GM12891 (cell line): ENCODE results near the gene CHAC1.

Experiments
- DNase-seq: peaks from one replicate; pipeline ENCODE4 v3.0.0; 2011; ENCODE audit warnings: low spot score; ENCODE audit not compliant: insufficient read length
- FAIRE-seq: peaks from 2 replicates; lab custom pipeline; 2011; peaks lifted over from hg19 to GRCh38; lab: Jason Lieb, UNC
- PAX5 ChIP-seq: IDR thresholded peaks from 2 replicates; pipeline ENCODE4 v1.6.1; 2011; ENCODE audit warnings: low read length, moderate library complexity, mild to moderate bottlenecking; ENCODE audit not compliant: insufficient read depth, severe bottlenecking
- POLR2A ChIP-seq: IDR thresholded peaks from 2 replicates; pipeline ENCODE4 v1.6.1; 2011; ENCODE audit warnings: low read depth, low read length, control low read depth
- POLR2AphosphoS5 ChIP-seq: IDR thresholded peaks from 2 replicates; pipeline ENCODE4 v1.6.1; 2011; ENCODE audit warnings: low read depth, low read length, control low read depth
- POU2F2 ChIP-seq: IDR thresholded peaks from 2 replicates; pipeline ENCODE4 v1.6.1; 2011; ENCODE audit warnings: low read depth, mild to moderate bottlenecking, control low read depth, low read length, moderate library complexity
- SPI1 ChIP-seq: IDR thresholded peaks from 2 replicates; pipeline ENCODE4 v1.6.1; 2011; ENCODE audit warnings: low read depth, low read length, control low read depth
- TAF1 ChIP-seq: IDR thresholded peaks from 2 replicates; pipeline ENCODE4 v1.6.1; 2011; ENCODE audit warnings: low read depth, low read length, control low read depth

Gene CHAC1

GRCh38 chr15:40929660-40930429 lies 23.4 kb upstream of the CHAC1 start:
- TF ChIP-seq POLR2AphosphoS5 (no peak), POLR2A (no peak), SPI1 (no peak), PAX5 (no peak), POU2F2 (no peak), TAF1 (no peak)
- DNase-seq: no peak
- no peak for FAIRE-seq

DNA sequence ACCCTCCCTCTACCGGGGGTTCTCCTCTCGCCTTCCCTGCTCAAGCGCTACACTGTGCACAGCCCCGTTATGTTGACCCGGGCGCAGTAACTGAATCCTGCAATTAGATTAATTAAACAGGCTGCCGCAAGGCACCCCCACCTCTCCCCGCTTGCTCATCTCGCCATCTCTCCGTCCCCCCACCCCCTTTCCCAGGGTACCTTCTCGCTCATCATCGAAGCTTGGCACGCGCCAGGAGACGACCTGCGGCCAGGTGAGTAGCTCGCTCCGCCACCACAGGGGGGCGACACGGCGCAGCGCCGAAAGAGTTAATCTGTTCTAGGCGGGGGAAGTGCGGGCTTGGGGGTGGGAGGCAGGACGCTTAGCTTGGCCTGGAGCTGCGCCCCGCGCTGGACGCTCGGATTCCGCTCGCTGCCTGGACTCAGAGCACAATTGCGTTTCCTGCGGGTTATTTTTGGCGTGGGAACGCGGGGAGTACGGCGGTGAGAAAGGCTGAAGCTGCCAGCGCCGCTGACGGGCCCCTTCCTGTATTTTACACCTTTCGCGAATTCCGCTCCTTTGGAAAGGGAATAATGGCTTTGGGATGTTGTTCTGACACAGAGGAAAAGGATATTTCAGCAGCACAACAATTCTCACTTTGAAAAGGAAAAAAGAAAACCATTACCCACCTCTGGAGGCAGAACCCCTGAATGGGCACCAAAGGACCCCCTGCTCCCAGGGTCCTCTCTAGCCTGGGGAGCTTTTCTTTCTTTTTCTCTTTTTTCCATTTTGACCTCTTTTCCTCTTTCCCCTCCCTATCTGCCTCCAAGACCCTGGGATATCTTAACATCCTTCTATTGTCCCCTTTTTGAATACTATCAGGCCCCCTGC lies 22.6 kb upstream of the CHAC1 start:
- no peak for TF ChIP-seq POLR2AphosphoS5
- peak; percentile 12; the same call in 1 of the 2 replicates for TF ChIP-seq SPI1
- DNase-seq (no peak), FAIRE-seq (peak; percentile 75)

DNA sequence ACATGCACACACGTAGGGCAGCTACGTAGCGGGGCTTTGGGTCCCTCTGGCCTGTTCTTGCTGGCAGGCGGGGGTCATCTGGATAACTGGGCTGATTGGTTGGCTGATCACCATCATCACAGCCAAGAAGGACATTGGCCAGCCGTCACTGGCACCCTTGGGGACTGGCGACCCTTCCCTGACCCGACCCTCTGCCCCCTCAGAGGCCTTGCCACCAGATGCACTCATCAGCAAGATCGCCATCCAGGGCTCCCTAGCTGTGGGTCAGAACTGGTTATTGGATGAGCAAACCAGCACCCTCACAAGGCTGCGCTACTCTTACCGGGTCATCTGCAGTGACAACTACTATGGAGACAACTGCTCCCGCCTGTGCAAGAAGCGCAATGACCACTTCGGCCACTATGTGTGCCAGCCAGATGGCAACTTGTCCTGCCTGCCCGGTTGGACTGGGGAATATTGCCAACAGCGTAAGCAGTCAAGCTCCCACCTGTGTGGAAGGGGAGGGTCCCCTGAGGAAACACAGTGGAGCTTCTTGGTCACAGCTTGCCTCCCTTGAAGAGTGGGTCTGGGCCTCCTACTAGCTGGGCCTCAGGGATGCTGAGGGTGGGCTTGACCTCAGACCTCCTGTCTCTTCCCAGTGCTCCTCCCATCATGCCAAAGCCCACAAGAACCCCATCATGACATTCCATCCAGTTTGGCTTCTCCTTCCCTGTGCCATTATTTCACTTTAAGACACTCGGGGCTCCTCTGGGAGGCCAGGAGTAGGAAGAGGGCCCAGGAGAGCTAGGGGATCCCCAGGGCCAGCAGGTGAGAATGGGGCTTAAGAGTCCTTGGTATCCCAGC lies 21.8 kb upstream of the CHAC1 start:
- TF ChIP-seq POU2F2 (no peak), TAF1 (no peak)
- FAIRE-seq: no peak

GRCh38 chr15:40932156-40932555 lies 21.1 kb upstream of the CHAC1 start:
- no peak for DNase-seq

More for the DNA sequence above, 21.8 kb upstream of the CHAC1 start:
- DNase-seq: no peak

DNA sequence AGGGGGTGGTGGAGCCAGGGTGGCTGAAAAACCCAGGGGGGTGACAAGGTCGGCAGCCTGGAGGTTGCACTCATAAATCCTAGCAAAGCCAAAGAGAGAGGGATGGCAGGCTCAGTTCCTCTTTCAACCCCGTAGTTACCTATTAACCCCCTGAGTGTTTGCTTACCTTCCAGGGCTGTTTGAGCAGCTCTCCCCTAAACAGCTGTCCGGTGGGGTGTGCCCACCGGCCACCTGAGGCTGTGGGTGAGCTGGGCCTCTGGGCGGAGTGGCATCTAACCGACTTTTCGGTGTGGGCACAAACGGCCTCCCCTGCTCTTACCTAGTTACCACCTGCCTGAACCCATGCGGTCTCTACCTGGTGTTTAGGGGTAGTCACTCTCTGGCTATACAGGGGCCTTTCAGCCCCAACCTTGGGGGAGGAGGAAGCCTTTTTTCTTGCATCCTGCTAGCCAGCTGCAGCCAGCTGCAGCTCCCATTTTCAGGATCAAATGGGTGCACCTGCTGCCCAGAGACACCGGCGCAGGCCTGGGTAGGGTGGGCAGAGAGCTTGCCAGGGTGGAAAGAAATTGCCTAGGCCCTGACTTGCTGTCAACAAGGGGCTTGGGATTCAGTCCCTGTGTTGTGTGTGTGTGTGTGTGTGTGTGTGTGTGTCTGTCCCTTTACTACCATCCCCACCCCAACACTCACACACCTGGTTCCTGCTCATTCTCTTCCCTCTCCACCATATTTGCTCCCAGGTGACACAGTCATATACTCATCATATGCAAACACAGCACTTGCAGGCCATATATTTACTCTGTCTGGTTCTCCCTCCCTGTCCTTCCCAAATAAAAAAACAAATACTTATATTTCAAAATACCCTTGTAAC lies 20.4 kb upstream of the CHAC1 start:
- TF ChIP-seq POU2F2 (no peak), SPI1 (peak; percentile 74), POLR2A (no peak), PAX5 (no peak), TAF1 (no peak)
- DNase-seq: no peak
- no peak for FAIRE-seq

More at GRCh38 chr15:40932156-40932555, 21.1 kb upstream of the CHAC1 start:
- TF ChIP-seq SPI1 (no peak), TAF1 (no peak), POLR2AphosphoS5 (no peak)
- no peak for FAIRE-seq

GRCh38 chr15:40933517-40933902 lies 19.8 kb upstream of the CHAC1 start:
- DNase-seq: no peak
- peak; percentile 33 for FAIRE-seq
- TF ChIP-seq POLR2A (no peak), POU2F2 (no peak), TAF1 (no peak), POLR2AphosphoS5 (no peak), SPI1 (no peak), PAX5 (no peak)

DNA sequence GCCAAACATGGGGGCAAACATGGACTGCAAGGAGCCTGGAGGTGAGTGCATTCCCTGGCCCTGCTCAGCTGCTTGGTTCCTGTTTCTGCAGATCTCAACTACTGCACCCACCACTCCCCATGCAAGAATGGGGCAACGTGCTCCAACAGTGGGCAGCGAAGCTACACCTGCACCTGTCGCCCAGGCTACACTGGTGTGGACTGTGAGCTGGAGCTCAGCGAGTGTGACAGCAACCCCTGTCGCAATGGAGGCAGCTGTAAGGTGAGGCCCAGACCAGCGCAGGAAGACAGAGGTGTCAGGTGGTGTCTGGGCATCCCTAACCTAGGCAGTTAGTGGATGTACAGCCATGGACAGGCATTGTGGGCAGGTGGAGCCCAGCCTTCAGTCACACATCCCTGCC lies 18.8 kb upstream of the CHAC1 start:
- no peak for DNase-seq
- FAIRE-seq: no peak
- no peak for TF ChIP-seq PAX5
- TF ChIP-seq SPI1: no peak
- no peak for TF ChIP-seq POLR2A
- no peak for TF ChIP-seq POLR2AphosphoS5
- no peak for TF ChIP-seq POU2F2
- TF ChIP-seq TAF1: no peak

- DNase-seq (no peak), FAIRE-seq (no peak)
- TF ChIP-seq TAF1 (no peak), PAX5 (no peak), POLR2AphosphoS5 (no peak), POU2F2 (no peak), SPI1 (no peak), POLR2A (no peak)
Observed at GRCh38 chr15:40936234-40936708, 17.0 kb upstream of the CHAC1 start.
